K562 (cell line): ENCODE measurements around the gene PLEKHG3. TPM values are rescaled to one million over a fixed set of nuclear protein-coding genes. Genes with fewer than 3 reads are reported as not detected.

Source experiments
- ATAC-seq: fragments of 200-7000 bp; cut with Tn5 transposase; 3 replicates; pipeline ENCODE4 v1.9.1; 2020; ENCODE audit warnings: moderate library complexity
- BruUV-seq: library from RNA; stranded (reverse); fragments of 400-500 nt; replicated peaks from 2 replicates; lab custom pipeline; 2021; lab: Mats Ljungman, UMichigan
- CTCF ChIA-PET: fragments of 300-600 bp; formaldehyde crosslinking; extraction: SDS; loops from one replicate; lab custom pipeline; 2021; ENCODE audit warnings: low intra/inter-chr PET ratio; lab: Yijun Ruan, JAX
- POLR2A ChIA-PET: fragments of 300-600, 350-650 bp; sonication (Branson Sonifier 250); formaldehyde crosslinking; extraction: SDS; loops from one replicate; lab custom pipeline; 2021; ENCODE audit warnings: antibody characterized with exemption, inconsistent platforms; lab: Yijun Ruan, JAX
- DNase-seq, 4 experiments: peaks; one replicate each; pipeline versions ENCODE4 v3.0.0 to v3.0.0-alpha.2; 2011 to 2018; ENCODE audit warnings: low spot score in 3 of 4, mixed read lengths in 3 of 4; ENCODE audit errors: extremely low read depth in 1 of 4
- FAIRE-seq: peaks from 2 replicates; lab custom pipeline; 2011; peaks lifted over from hg19 to GRCh38; lab: Jason Lieb, UNC
- H2AFZ ChIP-seq: 2 replicates; pipeline ENCODE4 v1.6.0; 2011; ENCODE audit warnings: low read depth, low read length, control low read depth, inconsistent platforms
- H3K27ac ChIP-seq: fragments of 200-600 bp; 3 replicates; pipeline ENCODE4 v1.8.0; 2011; ENCODE audit warnings: low read depth, mild to moderate bottlenecking, control low read depth, inconsistent platforms, low read length, moderate library complexity, mixed read lengths; ENCODE audit errors: extremely low read depth
- H3K27me3 ChIP-seq, 2 experiments: fragments of 300-600 bp in 1 of 2; 2 replicates in 1 of 2; 3 replicates in 1 of 2; pipeline versions ENCODE4 v1.6.0 to v1.8.0; 2011; ENCODE audit warnings: inconsistent platforms in 2 of 2, low read length in 2 of 2, mild to moderate bottlenecking in 1 of 2, mixed read lengths in 1 of 2, moderate library complexity in 1 of 2; ENCODE audit not compliant: control insufficient read depth in 2 of 2, insufficient read depth in 2 of 2
- H3K36me3 ChIP-seq: fragments of 300-600 bp; 3 replicates; pipeline ENCODE4 v1.8.0; 2011; ENCODE audit warnings: mild to moderate bottlenecking, low read length, inconsistent platforms; ENCODE audit not compliant: control insufficient read depth, insufficient read depth
- H3K4me1 ChIP-seq, 2 experiments: fragments of 200-600 bp in 1 of 2; replicated peaks in 1 of 2; 2 replicates in 1 of 2; 3 replicates in 1 of 2; pipeline versions ENCODE4 v1.5.1 to v1.8.0; 2011; ENCODE audit warnings: inconsistent platforms in 2 of 2, low read length in 2 of 2, mild to moderate bottlenecking in 1 of 2, mixed read lengths in 1 of 2, moderate library complexity in 1 of 2; ENCODE audit not compliant: control insufficient read depth in 2 of 2, insufficient read depth in 2 of 2
- H3K4me2 ChIP-seq: 2 replicates; pipeline ENCODE4 v1.6.1; 2011; ENCODE audit warnings: low read length, control low read depth, inconsistent platforms, mixed read lengths; ENCODE audit not compliant: insufficient read depth
- H3K4me3 ChIP-seq: fragments of 200-600 bp; sonication (generic), shearing (Covaris generic); 2 replicates; pipeline ENCODE4 v1.5.1; 2016; ENCODE audit warnings: control low read depth, inconsistent platforms
- H3K79me2 ChIP-seq: fragments of 200-600 bp; 3 replicates; pipeline ENCODE4 v1.8.0; 2011; ENCODE audit warnings: low read length, inconsistent platforms; ENCODE audit not compliant: control insufficient read depth, insufficient read depth
- H3K9ac ChIP-seq, 2 experiments: 2 replicates each; pipeline versions ENCODE4 v1.6.0 to v1.6.1; 2011; ENCODE audit warnings: low read depth in 2 of 2, low read length in 2 of 2, control low read depth in 1 of 2, inconsistent platforms in 1 of 2, mild to moderate bottlenecking in 1 of 2, mixed read lengths in 1 of 2; ENCODE audit not compliant: insufficient read depth in 1 of 2
- H3K9me1 ChIP-seq: one replicate; pipeline ENCODE4 v1.6.0; 2011; ENCODE audit warnings: inconsistent platforms, mild to moderate bottlenecking, low read length, moderate library complexity; ENCODE audit not compliant: control insufficient read depth, insufficient read depth
- H3K9me3 ChIP-seq: replicated peaks from 2 replicates; pipeline ENCODE4 v1.5.1; 2011; ENCODE audit warnings: low read depth, low read length, inconsistent platforms; ENCODE audit not compliant: control insufficient read depth, insufficient read depth
- H4K20me1 ChIP-seq: replicated peaks from 2 replicates; pipeline ENCODE4 v1.6.1; 2011; ENCODE audit warnings: low read length, inconsistent platforms, mixed read lengths; ENCODE audit not compliant: control insufficient read depth, insufficient read depth
- ARID2 ChIP-seq: fragments of 450-650 bp; IDR thresholded peaks from 2 replicates; pipeline ENCODE4 v1.6.1; 2017; ENCODE audit warnings: antibody characterized with exemption, mild to moderate bottlenecking
- E2F4 ChIP-seq: sonication (generic); formaldehyde crosslinking; IDR thresholded peaks from 2 replicates; pipeline ENCODE4 v1.8.0; 2022; ENCODE audit warnings: mild to moderate bottlenecking, low read depth, missing genetic modification reagents
- FOXJ2 ChIP-seq: fragments of 200-800 bp; sonication (Bioruptor generic); IDR thresholded peaks from 2 replicates; pipeline ENCODE4 v1.6.1; 2016; ENCODE audit warnings: missing genetic modification characterization, missing compliant biosample characterization
- HLTF ChIP-seq: fragments of 450-650 bp; IDR thresholded peaks from 2 replicates; pipeline ENCODE4 v1.6.1; 2016
- NR2C1 ChIP-seq, 2 experiments: fragments of 450-650 bp; IDR thresholded peaks; 2 replicates each; pipeline ENCODE4 v1.6.1; 2017; ENCODE audit warnings: mild to moderate bottlenecking in 2 of 2, antibody characterized with exemption in 1 of 2, inconsistent platforms in 1 of 2, missing compliant biosample characterization in 1 of 2, missing genetic modification characterization in 1 of 2
- PHF20 ChIP-seq: fragments of 450-650 bp; IDR thresholded peaks from 2 replicates; pipeline ENCODE4 v1.6.1; 2018; ENCODE audit not compliant: partially characterized antibody
- POLR3G ChIP-seq: IDR thresholded peaks from 2 replicates; pipeline ENCODE4 v1.6.1; 2011; ENCODE audit not compliant: insufficient read length, insufficient replicate concordance; ENCODE audit errors: extremely low read depth
- RFX1 ChIP-seq: fragments of 450-650 bp; IDR thresholded peaks from 2 replicates; pipeline ENCODE4 v1.6.1; 2016; ENCODE audit warnings: mild to moderate bottlenecking, moderate library complexity
- SUPT5H ChIP-seq: fragments of 450-650 bp; IDR thresholded peaks from 2 replicates; pipeline ENCODE4 v1.6.1; 2016
- ZBTB2 ChIP-seq: fragments of 450-650 bp; IDR thresholded peaks from 2 replicates; pipeline ENCODE4 v1.6.1; 2016; ENCODE audit warnings: antibody characterized with exemption
- ZNF197 ChIP-seq: fragments of 200-800 bp; sonication (Bioruptor generic); IDR thresholded peaks from 2 replicates; pipeline ENCODE4 v1.6.1; 2016; ENCODE audit warnings: low read depth, missing genetic modification characterization, missing compliant biosample characterization
- ZNF253 ChIP-seq: fragments of 250-450 bp; sonication (Bioruptor Pico); conservative IDR thresholded peaks from 2 replicates; pipeline ENCODE4 v1.6.1; 2021; ENCODE audit warnings: mild to moderate bottlenecking
- WGBS: fragments of 100-300 bp; shearing (Covaris generic); methylation state at CpG from one replicate; pipeline ENCODE4 v1.1.6; 2016; ENCODE audit warnings: low coverage, mixed read lengths; ENCODE audit not compliant: insufficient coverage; ENCODE audit errors: missing lambda C conversion rate; 5-methylcytosine and 5-hydroxymethylcytosine counted together
- in situ Hi-C: fragments of 300-500 bp; cut with MboI; formaldehyde crosslinking; loops from 4 replicates; pipeline ENCODE4 v1.15.0; 2018; ENCODE audit warnings: inconsistent platforms, mixed read lengths
- intact Hi-C: fragments of 100-400 bp; cut with micrococcal nuclease; formaldehyde crosslinking; loops from 2 replicates; pipeline ENCODE4 v1.14.2; 2022
- polyA plus RNA-seq, 8 experiments: library from polyadenylated mRNA; depleted of rRNA in 4 of 8; stranded (reverse) in 5 of 8; unstranded in 3 of 8; fragments of >200 nt; fragmentation: Nextera tagmentation in 2 of 8; fragmentation: Illumina TruSeq in 1 of 8; extraction: Ambion mirVana in 2 of 8; extraction: Trizol in 1 of 8; gene quantifications; 2 replicates each; pipeline versions ENCODE4 v1.2.1 to v1.2.3, GENCODE V29; 2011 to 2014; ENCODE audit warnings: inconsistent platforms in 1 of 8, missing spikeins in 1 of 8
- total RNA-seq, 7 experiments: library from RNA; depleted of rRNA in 6 of 7; stranded (reverse); fragments of >200 nt in 6 of 7; fragmentation: Illumina TruSeq in 2 of 7; extraction: Trizol in 2 of 7; gene quantifications; 2 replicates each; pipeline versions ENCODE4 v1.2.1 to v1.2.3, GENCODE V29; 2011 to 2021; ENCODE audit warnings: low replicate concordance in 1 of 7

The PLEKHG3 gene
- total and polyA plus RNA-seq, 9 of the 15 experiments (the other 6 are each of a cell fraction or from before 2014, with no cell fraction given): 0.04 to 0.16 TPM; not detected in 7

DNA sequence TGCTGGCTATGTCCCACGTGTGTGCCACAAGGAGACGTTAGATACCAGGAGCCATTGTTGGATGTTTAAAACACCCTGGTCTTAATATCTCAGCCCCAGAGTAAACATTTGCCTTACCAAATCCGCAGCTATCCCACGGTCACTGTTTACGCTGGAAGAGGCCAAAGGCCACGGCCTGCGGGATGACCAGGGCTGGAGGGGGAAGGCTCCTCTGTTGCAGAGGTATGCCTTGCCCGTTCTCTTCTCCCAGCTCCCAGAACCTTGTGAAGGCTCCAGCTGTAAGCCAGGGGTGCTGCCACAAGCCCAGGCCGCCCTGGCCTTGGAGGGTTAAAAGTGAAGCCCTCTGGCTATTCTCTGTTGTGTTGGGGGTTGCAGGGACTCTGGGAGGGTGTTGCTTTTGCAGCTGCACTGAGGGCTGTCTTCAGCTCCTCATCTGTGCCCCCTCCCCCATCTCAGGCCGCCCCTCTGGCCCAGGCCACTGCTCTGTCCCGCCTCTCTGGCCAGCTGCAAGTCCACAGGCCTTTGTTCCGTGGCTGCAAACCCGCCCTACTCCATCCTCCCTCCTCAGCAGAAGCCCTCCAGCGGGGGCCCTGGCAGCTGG is 2.5 kb downstream of the PLEKHG3 start:
- Histone ChIP-seq H3K4me1 (peaks cover 0 to 18% of the 10 kb centered on the region in 2 experiments; a peak in 2 of 5 replicates), H3K9ac (no peak overlapping the region), H3K9me3 (no peaks in the 10 kb centered on the region), H3K4me3 (no peak overlapping the region), H3K27me3 (peaks cover 30 to 77% of the 10 kb centered on the region in 2 experiments), H3K79me2 (no peaks in the 10 kb centered on the region)
- DNase-seq: no peak
- in situ Hi-C loops: no loop called here
- CTCF ChIA-PET: interaction anchor here (0.6 kb wide), 1 partner anchor 251 kb away, joined by 3 read pairs; no protein-coding TSS in a partner anchor
- intact Hi-C loops: no loop called here
- FAIRE-seq: no peak
- TF ChIP-seq SUPT5H: no peak
- TF ChIP-seq HLTF: no peak
- no peak for TF ChIP-seq E2F4 (CRISPR knock-in tag)
- no peak for TF ChIP-seq PHF20
- TF ChIP-seq, all 486 proteins: peak for 0
- no peak overlapping the region for H3K27ac ChIP-seq
- POLR2A ChIA-PET: interaction anchor here (0.6 to 1.5 kb wide), 2 partner anchors 18 to 448 kb away, joined by 3 to 4 read pairs; no protein-coding TSS in a partner anchor
- no peaks in the 10 kb centered on the region for H4K20me1 ChIP-seq
- H2AFZ ChIP-seq: no peak overlapping the region
- BruUV-seq: no TSS peak
- no peaks in the 10 kb centered on the region for H3K9me1 ChIP-seq
- no peak for ATAC-seq
- 3% methylated on average over 11 of the region's 14 CpGs for WGBS
- H3K4me2 ChIP-seq: no peak overlapping the region
- no peaks in the 10 kb centered on the region for H3K36me3 ChIP-seq

DNA sequence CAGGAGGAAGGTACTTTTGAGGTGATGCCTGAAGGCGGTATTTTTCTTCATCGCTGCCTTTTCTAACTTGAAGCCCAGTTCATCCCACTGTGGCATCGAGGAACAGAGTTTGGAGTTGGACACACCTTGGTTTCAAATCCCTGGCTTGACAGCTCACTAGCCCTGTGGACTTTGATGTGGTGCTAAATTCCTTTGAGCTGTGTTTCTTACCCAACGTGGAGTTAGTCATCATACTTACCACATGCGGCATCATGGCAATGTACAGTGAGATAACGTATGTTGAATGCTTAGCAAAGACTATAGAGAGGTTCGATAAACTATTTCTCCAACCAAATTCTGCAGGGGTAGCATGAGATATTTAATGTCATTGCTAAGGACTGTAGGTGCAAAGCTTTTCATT is 3.4 kb downstream of the PLEKHG3 start:
- intact Hi-C loops: no loop called here
- no peak for DNase-seq
- POLR2A ChIA-PET: no interaction called here
- Histone ChIP-seq H3K36me3 (no peaks in the 10 kb centered on the region), H2AFZ (no peak overlapping the region), H3K27me3 (peaks cover 23 to 73% of the 10 kb centered on the region in 2 experiments), H3K4me2 (no peak overlapping the region), H3K79me2 (no peaks in the 10 kb centered on the region), H3K9me3 (no peaks in the 10 kb centered on the region), H4K20me1 (no peaks in the 10 kb centered on the region), H3K9ac (no peak overlapping the region), H3K27ac (no peak overlapping the region), H3K4me1 (peaks cover 0 to 18% of the 10 kb centered on the region in 2 experiments; a peak in 2 of 5 replicates), H3K4me3 (no peak overlapping the region), H3K9me1 (no peaks in the 10 kb centered on the region)
- no peak for ATAC-seq
- WGBS: 5% methylated on average over 7 of the region's 7 CpGs
- CTCF ChIA-PET: no interaction called here
- BruUV-seq: no TSS peak
- no peak for FAIRE-seq
- in situ Hi-C loops: no loop called here
- TF ChIP-seq ARID2 (no peak), NR2C1 (IDR thresholded peaks at IDR 0.05) (no peak), NR2C1 (tag; IDR thresholded peaks at IDR 0.05) (no peak), FOXJ2 (tag) (no peak), RFX1 (no peak), ZNF197 (CRISPR knock-in tag) (no peak), ZNF253 (no peak), ZBTB2 (no peak), POLR3G (no peak)
